Memory B cell (primary cell): Measurements from ENCODE around the gene ZNF521.

Source experiments
- ATAC-seq: fragments of 150-1000 bp; cut with Tn5 transposase; 2 replicates; pipeline ENCODE4 v1.10.0; 2021; ENCODE audit warnings: low read depth, mild to moderate bottlenecking, moderate library complexity
- DNase-seq, 2 donors: peaks; one replicate each; pipeline ENCODE4 v3.0.0; 2022; ENCODE audit warnings: low spot score in 2 of 2
- H3K27ac Mint-ChIP-seq: one replicate; pipeline ENCODE4 v1.8.0; 2022; ENCODE audit warnings: mild to moderate bottlenecking, moderate library complexity, mixed read lengths
- H3K27me3 Mint-ChIP-seq: one replicate; pipeline ENCODE4 v1.8.0; 2022; ENCODE audit warnings: mixed read lengths
- H3K36me3 Mint-ChIP-seq: one replicate; pipeline ENCODE4 v1.8.0; 2022; ENCODE audit warnings: mild to moderate bottlenecking, mixed read lengths
- H3K4me1 Mint-ChIP-seq: one replicate; pipeline ENCODE4 v1.8.0; 2022; ENCODE audit warnings: mixed read lengths
- H3K4me3 Mint-ChIP-seq: one replicate; pipeline ENCODE4 v1.8.0; 2022; ENCODE audit warnings: mild to moderate bottlenecking, moderate library complexity, mixed read lengths
- H3K9me3 Mint-ChIP-seq: one replicate; pipeline ENCODE4 v1.8.0; 2022; ENCODE audit warnings: mixed read lengths

The ZNF521 gene

GRCh38 chr18:25240420-25240770 is 111.6 kb downstream of the ZNF521 start:
- DNase-seq (no peak), ATAC-seq (no peak)
- Mint-ChIP-seq H3K36me3 (no peaks in the 10 kb centered on the region), H3K27ac (no peak overlapping the region), H3K4me3 (no peak overlapping the region), H3K4me1 (no peaks in the 10 kb centered on the region), H3K27me3 (no peaks in the 10 kb centered on the region), H3K9me3 (no peaks in the 10 kb centered on the region)

- no peaks in the 10 kb centered on the region for H3K36me3 Mint-ChIP-seq
- no peaks in the 10 kb centered on the region for H3K27me3 Mint-ChIP-seq
- H3K9me3 Mint-ChIP-seq: no peaks in the 10 kb centered on the region
- no peak overlapping the region for H3K27ac Mint-ChIP-seq
- no peaks in the 10 kb centered on the region for H3K4me1 Mint-ChIP-seq
- DNase-seq (no peak), ATAC-seq (no peak)
- no peak overlapping the region for H3K4me3 Mint-ChIP-seq
These were observed 112.2 kb downstream of the ZNF521 start for GRCh38 chr18:25239581-25240419.

GRCh38 chr18:25239151-25239550 is 112.8 kb downstream of the ZNF521 start:
- no peaks in the 10 kb centered on the region for H3K36me3 Mint-ChIP-seq
- H3K27me3 Mint-ChIP-seq: no peaks in the 10 kb centered on the region
- DNase-seq: no peak
- H3K9me3 Mint-ChIP-seq: no peaks in the 10 kb centered on the region
- H3K27ac Mint-ChIP-seq: no peak overlapping the region
- ATAC-seq: no peak
- no peaks in the 10 kb centered on the region for H3K4me1 Mint-ChIP-seq
- H3K4me3 Mint-ChIP-seq: no peak overlapping the region

GRCh38 chr18:25237571-25238267 is 114.2 kb downstream of the ZNF521 start:
- Mint-ChIP-seq H3K4me3 (no peak overlapping the region), H3K4me1 (no peaks in the 10 kb centered on the region), H3K27me3 (peaks cover 4% of the 10 kb centered on the region), H3K27ac (no peak overlapping the region), H3K36me3 (no peaks in the 10 kb centered on the region), H3K9me3 (no peaks in the 10 kb centered on the region)
- DNase-seq: no peak
- ATAC-seq: no peak

GRCh38 chr18:25236736-25237135 is 115.2 kb downstream of the ZNF521 start:
- H3K4me1 Mint-ChIP-seq: no peaks in the 10 kb centered on the region
- no peak for ATAC-seq

GRCh38 chr18:25235401-25236042 is 116.4 kb downstream of the ZNF521 start:
- ATAC-seq (no peak), DNase-seq (no peak)
- no peak overlapping the region for H3K27ac Mint-ChIP-seq
- no peaks in the 10 kb centered on the region for H3K4me1 Mint-ChIP-seq
- no peaks in the 10 kb centered on the region for H3K36me3 Mint-ChIP-seq
- H3K27me3 Mint-ChIP-seq: peaks cover 4% of the 10 kb centered on the region
- no peaks in the 10 kb centered on the region for H3K9me3 Mint-ChIP-seq
- no peak overlapping the region for H3K4me3 Mint-ChIP-seq

More at GRCh38 chr18:25236736-25237135, 115.2 kb downstream of the ZNF521 start:
- DNase-seq: no peak
- Mint-ChIP-seq H3K27ac (no peak overlapping the region), H3K36me3 (no peaks in the 10 kb centered on the region), H3K9me3 (no peaks in the 10 kb centered on the region), H3K27me3 (peaks cover 4% of the 10 kb centered on the region), H3K4me3 (no peak overlapping the region)

- ATAC-seq (no peak), DNase-seq (no peak)
- Mint-ChIP-seq H3K36me3 (no peaks in the 10 kb centered on the region), H3K4me3 (no peak overlapping the region), H3K9me3 (no peaks in the 10 kb centered on the region), H3K27me3 (peaks cover 4% of the 10 kb centered on the region), H3K4me1 (no peaks in the 10 kb centered on the region), H3K27ac (no peak overlapping the region)
These were observed 117.1 kb downstream of the ZNF521 start for GRCh38 chr18:25234740-25235345.

- Mint-ChIP-seq H3K4me1 (no peaks in the 10 kb centered on the region), H3K4me3 (no peak overlapping the region), H3K36me3 (no peaks in the 10 kb centered on the region), H3K27ac (no peak overlapping the region), H3K9me3 (no peaks in the 10 kb centered on the region), H3K27me3 (peaks cover 4% of the 10 kb centered on the region)
- ATAC-seq: no peak
- DNase-seq: no peak
These were observed 117.7 kb downstream of the ZNF521 start for GRCh38 chr18:25234322-25234639.

GRCh38 chr18:25233528-25234321 is 118.2 kb downstream of the ZNF521 start:
- H3K9me3 Mint-ChIP-seq: no peaks in the 10 kb centered on the region
- no peak overlapping the region for H3K4me3 Mint-ChIP-seq
- H3K27ac Mint-ChIP-seq: no peak overlapping the region
- ATAC-seq: no peak
- no peaks in the 10 kb centered on the region for H3K36me3 Mint-ChIP-seq
- DNase-seq: no peak
- H3K27me3 Mint-ChIP-seq: peaks cover 4% of the 10 kb centered on the region
- H3K4me1 Mint-ChIP-seq: no peaks in the 10 kb centered on the region

- no peak for ATAC-seq
- Mint-ChIP-seq H3K9me3 (no peaks in the 10 kb centered on the region), H3K27me3 (peaks cover 4% of the 10 kb centered on the region), H3K4me1 (no peaks in the 10 kb centered on the region), H3K27ac (no peak overlapping the region), H3K4me3 (no peak overlapping the region), H3K36me3 (no peaks in the 10 kb centered on the region)
- no peak for DNase-seq
These were observed 120.7 kb downstream of the ZNF521 start for GRCh38 chr18:25231327-25231691.

GRCh38 chr18:25230658-25231326 is 121.2 kb downstream of the ZNF521 start:
- DNase-seq (no peak), ATAC-seq (no peak)
- Mint-ChIP-seq H3K27me3 (peaks cover 4% of the 10 kb centered on the region), H3K27ac (no peak overlapping the region), H3K4me3 (no peak overlapping the region), H3K9me3 (no peaks in the 10 kb centered on the region), H3K4me1 (no peaks in the 10 kb centered on the region), H3K36me3 (no peaks in the 10 kb centered on the region)

- no peak overlapping the region for H3K4me3 Mint-ChIP-seq
- no peak for DNase-seq
- H3K27me3 Mint-ChIP-seq: peaks cover 4% of the 10 kb centered on the region
- no peaks in the 10 kb centered on the region for H3K4me1 Mint-ChIP-seq
- ATAC-seq: no peak
- no peaks in the 10 kb centered on the region for H3K36me3 Mint-ChIP-seq
- no peak overlapping the region for H3K27ac Mint-ChIP-seq
- no peaks in the 10 kb centered on the region for H3K9me3 Mint-ChIP-seq
These were observed 122.0 kb downstream of the ZNF521 start for GRCh38 chr18:25229920-25230319.

- ATAC-seq (no peak), DNase-seq (no peak)
- Mint-ChIP-seq H3K4me1 (no peaks in the 10 kb centered on the region), H3K36me3 (no peaks in the 10 kb centered on the region), H3K27ac (no peak overlapping the region), H3K27me3 (peaks cover 4% of the 10 kb centered on the region), H3K4me3 (no peak overlapping the region), H3K9me3 (no peaks in the 10 kb centered on the region)
These were observed 122.9 kb downstream of the ZNF521 start for GRCh38 chr18:25229081-25229480.
